CD4-positive, alpha-beta memory T cell (primary cell): ENCODE data around the gene PNKD. TPM values are rescaled to one million over a fixed set of nuclear protein-coding genes. Genes with fewer than 3 reads are reported as not detected.

Source experiments
- CTCF ChIA-PET: fragments of 350-600 bp; sonication (Branson Sonifier 250); formaldehyde crosslinking; loops from one replicate; lab custom pipeline; 2021; ENCODE audit warnings: inconsistent platforms; ENCODE audit not compliant: partially characterized antibody; lab: Charles Lee
- POLR2A ChIA-PET: fragments of 350-600 bp; sonication (Branson Sonifier 250); formaldehyde crosslinking; loops from one replicate; lab custom pipeline; 2021; ENCODE audit not compliant: partially characterized antibody; lab: Charles Lee
- DNase-seq, 5 donors: peaks; one replicate each; pipeline versions ENCODE4 v3.0.0 to v3.0.0-alpha.2; 2020 to 2022; ENCODE audit warnings: mixed read lengths in 1 of 5
- H3K27ac ChIP-seq: one replicate; pipeline ENCODE4 v1.7.0; 2013; ENCODE audit warnings: low read depth, low read length
- H3K27me3 ChIP-seq: 2 replicates; pipeline ENCODE4 v1.7.0; 2013; ENCODE audit warnings: mild to moderate bottlenecking, low read length, moderate library complexity; ENCODE audit not compliant: insufficient read depth
- H3K36me3 ChIP-seq: 2 replicates; pipeline ENCODE4 v1.7.0; 2013; ENCODE audit warnings: mild to moderate bottlenecking, low read length, moderate library complexity; ENCODE audit not compliant: insufficient read depth
- H3K4me1 ChIP-seq: 2 replicates; pipeline ENCODE4 v1.7.0; 2013; ENCODE audit warnings: mild to moderate bottlenecking, low read length, moderate library complexity; ENCODE audit not compliant: insufficient read depth
- H3K4me3 ChIP-seq, 2 donors: one replicate each; pipeline ENCODE4 v1.7.0; 2013; ENCODE audit warnings: low read length in 2 of 2, mild to moderate bottlenecking in 1 of 2
- H3K9me3 ChIP-seq, 2 donors: one replicate each; pipeline ENCODE4 v1.7.0; 2013; ENCODE audit warnings: low read length in 2 of 2, control low read depth in 1 of 2; ENCODE audit not compliant: control insufficient read depth in 1 of 2
- H3K27ac Mint-ChIP-seq, 7 donors: one replicate each; pipeline ENCODE4 v1.8.0; 2020 to 2021; ENCODE audit warnings: mixed read lengths in 7 of 7, mild to moderate bottlenecking in 6 of 7, inconsistent platforms in 3 of 7, moderate library complexity in 3 of 7
- H3K27me3 Mint-ChIP-seq, 2 donors: one replicate each; pipeline ENCODE4 v1.8.0; 2020 to 2021; ENCODE audit warnings: mixed read lengths in 2 of 2
- H3K36me3 Mint-ChIP-seq, 2 donors: one replicate each; pipeline ENCODE4 v1.8.0; 2020 to 2021; ENCODE audit warnings: mixed read lengths in 2 of 2, inconsistent platforms in 1 of 2, mild to moderate bottlenecking in 1 of 2
- H3K4me1 Mint-ChIP-seq, 4 donors: one replicate each; pipeline ENCODE4 v1.8.0; 2020 to 2021; ENCODE audit warnings: mixed read lengths in 4 of 4, mild to moderate bottlenecking in 1 of 4
- H3K4me3 Mint-ChIP-seq, 8 donors: one replicate each; pipeline ENCODE4 v1.8.0; 2020 to 2021; ENCODE audit warnings: mixed read lengths in 8 of 8, mild to moderate bottlenecking in 7 of 8, moderate library complexity in 6 of 8, inconsistent platforms in 3 of 8
- H3K9me3 Mint-ChIP-seq, 8 donors: one replicate each; pipeline ENCODE4 v1.8.0; 2020 to 2021; ENCODE audit warnings: mixed read lengths in 8 of 8, mild to moderate bottlenecking in 5 of 8, inconsistent platforms in 3 of 8, moderate library complexity in 1 of 8
- intact Hi-C: fragments of 100-400 bp; cut with micrococcal nuclease; formaldehyde crosslinking; loops from one replicate; pipeline ENCODE4 v1.15.1; 2023
- polyA plus RNA-seq, 2 donors: library from polyadenylated mRNA; unstranded; fragments of 300-500 nt; fragmentation: Illumina TruSeq; gene quantifications; one replicate each; pipeline ENCODE4 v1.2.3, GENCODE V29; 2021
- total RNA-seq, 2 experiments: library from RNA; stranded (reverse); gene quantifications; one replicate each; pipeline ENCODE4 v1.2.3, GENCODE V29; 2021

PNKD gene
- total and polyA plus RNA-seq, 4 experiments from 2014 or later = 31.1 to 101 (median 59.0) TPM

DNA sequence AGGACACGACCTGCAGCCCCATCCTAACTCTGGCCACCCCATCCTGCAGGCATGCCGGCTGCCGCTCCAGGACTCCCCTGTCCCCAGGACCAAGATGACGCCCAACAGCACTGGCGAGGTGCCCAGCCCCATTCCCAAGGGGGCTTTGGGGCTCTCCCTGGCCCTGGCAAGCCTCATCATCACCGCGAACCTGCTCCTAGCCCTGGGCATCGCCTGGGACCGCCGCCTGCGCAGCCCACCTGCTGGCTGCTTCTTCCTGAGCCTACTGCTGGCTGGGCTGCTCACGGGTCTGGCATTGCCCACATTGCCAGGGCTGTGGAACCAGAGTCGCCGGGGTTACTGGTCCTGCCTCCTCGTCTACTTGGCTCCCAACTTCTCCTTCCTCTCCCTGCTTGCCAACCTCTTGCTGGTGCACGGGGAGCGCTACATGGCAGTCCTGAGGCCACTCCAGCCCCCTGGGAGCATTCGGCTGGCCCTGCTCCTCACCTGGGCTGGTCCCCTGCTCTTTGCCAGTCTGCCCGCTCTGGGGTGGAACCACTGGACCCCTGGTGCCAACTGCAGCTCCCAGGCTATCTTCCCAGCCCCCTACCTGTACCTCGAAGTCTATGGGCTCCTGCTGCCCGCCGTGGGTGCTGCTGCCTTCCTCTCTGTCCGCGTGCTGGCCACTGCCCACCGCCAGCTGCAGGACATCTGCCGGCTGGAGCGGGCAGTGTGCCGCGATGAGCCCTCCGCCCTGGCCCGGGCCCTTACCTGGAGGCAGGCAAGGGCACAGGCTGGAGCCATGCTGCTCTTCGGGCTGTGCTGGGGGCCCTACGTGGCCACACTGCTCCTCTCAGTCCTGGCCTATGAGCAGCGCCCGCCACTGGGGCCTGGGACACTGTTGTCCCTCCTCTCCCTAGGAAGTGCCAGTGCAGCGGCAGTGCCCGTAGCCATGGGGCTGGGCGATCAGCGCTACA is 7.4 kb upstream of the PNKD start:
- ChIA-PET POLR2A (no interaction called here), CTCF (interaction anchor here (1.1 to 10.5 kb wide), 2 partner anchors 9 to 78 kb away, joined by 3 to 157 read pairs; no protein-coding TSS in a partner anchor)
- Histone ChIP-seq H3K36me3 (peaks cover 48% of the 10 kb centered on the region), H3K9me3 (no peaks in the 10 kb centered on the region), H3K27me3 (no peaks in the 10 kb centered on the region), H3K4me3 (no peak overlapping the region), H3K4me1 (no peaks in the 10 kb centered on the region), H3K27ac (no peak overlapping the region)
- intact Hi-C loops = no loop called here
- Mint-ChIP-seq H3K4me3 (no peak overlapping the region), H3K27ac (peak overlapping the region in 2 of 7 donors; percentile 23 to 30), H3K36me3 (peaks cover 19 to 32% of the 10 kb centered on the region in 2 donors), H3K27me3 (no peaks in the 10 kb centered on the region), H3K4me1 (peaks cover 8 to 21% (median 14%) of the 10 kb centered on the region in 4 donors), H3K9me3 (no peaks in the 10 kb centered on the region)
- no peak for DNase-seq

GRCh38 chr2:218263817-218264641 is 6.3 kb upstream of the PNKD start:
- Mint-ChIP-seq H3K36me3 (peaks cover 19 to 32% of the 10 kb centered on the region in 2 donors), H3K4me1 (peaks cover 8 to 25% (median 15%) of the 10 kb centered on the region in 4 donors), H3K9me3 (no peaks in the 10 kb centered on the region), H3K27me3 (no peaks in the 10 kb centered on the region), H3K4me3 (peak overlapping the region in 1 of 8 donors; percentile 11), H3K27ac (peak overlapping the region in 2 of 7 donors; percentile 47 to 78)
- ChIA-PET POLR2A (no interaction called here), CTCF (no interaction called here)
- no peak for DNase-seq
- Histone ChIP-seq H3K27me3 (no peaks in the 10 kb centered on the region), H3K4me1 (peaks cover 3% of the 10 kb centered on the region), H3K27ac (no peak overlapping the region), H3K36me3 (peaks cover 48% of the 10 kb centered on the region), H3K4me3 (no peak overlapping the region), H3K9me3 (no peaks in the 10 kb centered on the region)
- intact Hi-C loops = no loop called here

GRCh38 chr2:218264773-218265561 is 5.4 kb upstream of the PNKD start:
- ChIA-PET CTCF (no interaction called here), POLR2A (no interaction called here)
- Mint-ChIP-seq H3K27ac (peak overlapping the region in 1 of 7 donors; percentile 55), H3K36me3 (peaks cover 22 to 39% of the 10 kb centered on the region in 2 donors), H3K4me3 (peak overlapping the region in 1 of 8 donors; percentile 49), H3K27me3 (no peaks in the 10 kb centered on the region), H3K9me3 (no peaks in the 10 kb centered on the region), H3K4me1 (peaks cover 13 to 33% (median 20%) of the 10 kb centered on the region in 4 donors)
- no peak overlapping the region for H3K4me3 ChIP-seq
- H3K36me3 ChIP-seq = peaks cover 48% of the 10 kb centered on the region
- no peaks in the 10 kb centered on the region for H3K27me3 ChIP-seq
- intact Hi-C loops = no loop called here
- no peak for DNase-seq
- no peaks in the 10 kb centered on the region for H3K9me3 ChIP-seq
- H3K27ac ChIP-seq = no peak overlapping the region
- peaks cover 7% of the 10 kb centered on the region for H3K4me1 ChIP-seq

- peaks cover 48% of the 10 kb centered on the region for H3K36me3 ChIP-seq
- peaks cover 8% of the 10 kb centered on the region for H3K4me1 ChIP-seq
- H3K27me3 ChIP-seq = no peaks in the 10 kb centered on the region
- peaks cover 22 to 44% of the 10 kb centered on the region in 2 donors for H3K36me3 Mint-ChIP-seq
- no peak for DNase-seq
- H3K9me3 ChIP-seq = no peaks in the 10 kb centered on the region
- peak overlapping the region in 1 of 8 donors; percentile 49 for H3K4me3 Mint-ChIP-seq
- H3K27ac ChIP-seq = no peak overlapping the region
- ChIA-PET POLR2A (no interaction called here), CTCF (interaction anchor here (2.6 kb wide), 1 partner anchor 8 kb away, joined by 11 read pairs; no protein-coding TSS in a partner anchor)
- H3K27ac Mint-ChIP-seq = peak overlapping the region in 1 of 7 donors; percentile 71
- H3K4me3 ChIP-seq = no peak overlapping the region
- intact Hi-C loops = no loop called here
- H3K9me3 Mint-ChIP-seq = no peaks in the 10 kb centered on the region
- no peaks in the 10 kb centered on the region for H3K27me3 Mint-ChIP-seq
- peaks cover 15 to 35% (median 23%) of the 10 kb centered on the region in 4 donors for H3K4me1 Mint-ChIP-seq
Measured at GRCh38 chr2:218265626-218266025, 4.7 kb upstream of the PNKD start.

DNA sequence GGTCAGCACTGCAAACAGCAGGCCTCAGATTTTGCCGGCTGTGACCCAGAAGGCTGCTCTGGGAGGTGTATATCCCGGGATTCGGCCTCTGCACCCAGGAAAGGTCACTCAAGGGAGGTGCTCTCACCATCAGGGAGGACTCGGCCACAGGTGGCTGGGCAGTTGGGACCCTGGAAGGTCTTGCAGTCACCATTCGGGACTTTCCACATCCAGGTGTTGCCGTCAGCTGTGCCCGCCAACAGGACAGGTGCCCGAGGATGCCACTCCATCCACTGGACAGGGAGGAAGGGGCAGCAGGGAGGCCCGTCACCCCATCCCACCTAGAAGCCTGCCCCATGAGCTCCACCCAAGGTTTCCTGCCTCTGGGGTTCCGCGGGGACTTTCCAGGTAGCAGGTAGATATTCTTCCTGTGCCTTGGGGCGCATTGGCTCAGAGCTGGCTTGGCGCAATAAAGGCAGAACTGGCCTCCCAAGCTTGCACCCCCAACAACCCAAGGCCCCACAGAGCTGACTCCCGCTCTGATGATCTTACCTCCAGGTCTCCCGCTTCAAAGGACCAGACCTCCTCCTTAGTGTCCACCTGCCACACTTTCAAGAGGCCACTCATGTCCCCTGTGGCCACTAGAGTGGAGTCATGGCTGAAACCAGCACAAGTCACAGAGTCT is 3.9 kb upstream of the PNKD start:
- ChIA-PET CTCF (interaction anchor here (0.8 to 2.6 kb wide), 3 partner anchors 9 to 81 kb away, joined by 3 to 11 read pairs (median 4); no protein-coding TSS in a partner anchor), POLR2A (no interaction called here)
- Mint-ChIP-seq H3K36me3 (peaks cover 22 to 49% of the 10 kb centered on the region in 2 donors), H3K27me3 (no peaks in the 10 kb centered on the region), H3K27ac (peak overlapping the region in 2 of 7 donors; percentile 35 to 78), H3K4me3 (no peak overlapping the region), H3K4me1 (peaks cover 21 to 43% (median 29%) of the 10 kb centered on the region in 4 donors), H3K9me3 (no peaks in the 10 kb centered on the region)
- Histone ChIP-seq H3K36me3 (peaks cover 48% of the 10 kb centered on the region), H3K4me1 (peaks cover 17% of the 10 kb centered on the region), H3K27ac (no peak overlapping the region), H3K27me3 (no peaks in the 10 kb centered on the region), H3K4me3 (no peak overlapping the region), H3K9me3 (no peaks in the 10 kb centered on the region)
- DNase-seq = no peak
- intact Hi-C loops = no loop called here

DNA sequence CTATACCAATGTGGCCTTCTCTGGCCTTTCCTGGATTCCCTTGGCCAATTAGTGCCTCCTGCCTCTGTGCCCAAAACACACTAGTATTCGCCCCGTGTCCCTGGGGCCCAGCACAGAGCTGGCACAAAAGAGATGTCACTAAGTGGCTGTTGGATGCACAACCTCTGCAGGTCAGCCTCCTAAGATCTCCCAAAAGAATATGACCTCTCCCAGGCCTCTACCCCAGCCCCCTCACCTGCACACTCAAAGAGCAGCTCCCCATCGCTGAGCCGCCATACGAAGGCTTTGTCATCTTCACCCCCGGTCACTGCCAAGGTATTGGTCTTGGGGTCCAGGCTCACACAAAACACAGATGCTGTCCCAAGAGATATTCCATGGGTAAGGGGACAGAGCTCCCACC is 3.1 kb upstream of the PNKD start:
- no peak for DNase-seq
- no peaks in the 10 kb centered on the region for H3K27me3 Mint-ChIP-seq
- CTCF ChIA-PET = interaction anchor here (1.1 to 2.6 kb wide), 6 partner anchors 8 to 51 kb away, joined by 3 to 11 read pairs (median 4); no protein-coding TSS in a partner anchor
- H3K9me3 ChIP-seq = no peaks in the 10 kb centered on the region
- peaks cover 48% of the 10 kb centered on the region for H3K36me3 ChIP-seq
- peaks cover 25% of the 10 kb centered on the region for H3K4me1 ChIP-seq
- H3K27me3 ChIP-seq = no peaks in the 10 kb centered on the region
- H3K9me3 Mint-ChIP-seq = no peaks in the 10 kb centered on the region
- POLR2A ChIA-PET = interaction anchor here (1.1 kb wide), 1 partner anchor 13 kb away, joined by 3 read pairs; no protein-coding TSS in a partner anchor
- no peak overlapping the region for H3K4me3 ChIP-seq
- H3K4me3 Mint-ChIP-seq = peak overlapping the region in 6 of 8 donors; percentile 2 to 70 (median 28)
- H3K27ac ChIP-seq = no peak overlapping the region
- peaks cover 29 to 51% (median 37%) of the 10 kb centered on the region in 4 donors for H3K4me1 Mint-ChIP-seq
- peaks cover 22 to 49% of the 10 kb centered on the region in 2 donors for H3K36me3 Mint-ChIP-seq
- intact Hi-C loops = no loop called here
- peak overlapping the region in 6 of 7 donors; percentile 10 to 77 (median 56) for H3K27ac Mint-ChIP-seq
